SK-N-SH treated with all-trans-retinoic acid at 6 μM for 48 hours (cell line): ENCODE results near the gene CCNY.

Experiments used
- ATAC-seq: fragments of 200-7000 bp; cut with Tn5 transposase; 3 replicates; pipeline ENCODE4 v1.9.1; 2020; ENCODE audit warnings: mild to moderate bottlenecking, moderate library complexity
- ARNTL ChIP-seq: fragments of 450-650 bp; formaldehyde crosslinking; IDR thresholded peaks from 2 replicates; pipeline ENCODE4 v1.5.0; 2020; ENCODE audit warnings: low read depth, mild to moderate bottlenecking, moderate library complexity, borderline replicate concordance
- BACH2 ChIP-seq: fragments of 250-450 bp; sonication (Bioruptor Pico); IDR thresholded peaks from 2 replicates; pipeline ENCODE4 v1.9.0; 2021; ENCODE audit warnings: mild to moderate bottlenecking, borderline replicate concordance
- CREB5 ChIP-seq: fragments of 250-450 bp; sonication (Bioruptor Pico); IDR thresholded peaks from 2 replicates; pipeline ENCODE4 v1.5.1; 2020; ENCODE audit warnings: low read depth, mild to moderate bottlenecking, moderate library complexity
- CSDC2 ChIP-seq: fragments of 250-450 bp; sonication (Bioruptor Pico); IDR thresholded peaks from 2 replicates; pipeline ENCODE4 v1.5.0; 2020; ENCODE audit warnings: mild to moderate bottlenecking, moderate library complexity
- ESRRG ChIP-seq: fragments of 250-450 bp; sonication (Bioruptor Pico); IDR thresholded peaks from 2 replicates; pipeline ENCODE4 v1.6.1; 2021; ENCODE audit warnings: mild to moderate bottlenecking
- GLIS3 ChIP-seq: fragments of 250-450 bp; sonication (Bioruptor Pico); IDR thresholded peaks from 2 replicates; pipeline ENCODE4 v1.5.0; 2020; ENCODE audit warnings: mild to moderate bottlenecking, moderate library complexity
- ISL1 ChIP-seq: fragments of 250-450 bp; sonication (Bioruptor Pico); IDR thresholded peaks from 2 replicates; pipeline ENCODE4 v2.1.2; 2022; ENCODE audit warnings: mild to moderate bottlenecking, moderate library complexity
- OSR1 ChIP-seq: fragments of 250-450 bp; sonication (Bioruptor Pico); IDR thresholded peaks from 2 replicates; pipeline ENCODE4 v1.8.0; 2022; ENCODE audit warnings: moderate library complexity, mild to moderate bottlenecking, inconsistent platforms
- POU6F1 ChIP-seq: fragments of 250-450 bp; sonication (Bioruptor Pico); IDR thresholded peaks from 2 replicates; pipeline ENCODE4 v1.8.0; 2021; ENCODE audit warnings: low read depth, mild to moderate bottlenecking, moderate library complexity, borderline replicate concordance
- PPARA ChIP-seq: fragments of 250-450 bp; sonication (Bioruptor Pico); IDR thresholded peaks from 2 replicates; pipeline ENCODE4 v1.5.0; 2020; ENCODE audit warnings: mild to moderate bottlenecking, borderline replicate concordance
- RARB ChIP-seq: fragments of 250-450 bp; sonication (Bioruptor Pico); IDR thresholded peaks from 2 replicates; pipeline ENCODE4 v1.8.0; 2021; ENCODE audit warnings: mild to moderate bottlenecking, moderate library complexity
- SNAI2 ChIP-seq: fragments of 250-450 bp; sonication (Bioruptor Pico); IDR thresholded peaks from 2 replicates; pipeline ENCODE4 v1.5.0; 2020; ENCODE audit warnings: mild to moderate bottlenecking, moderate library complexity
- TOX ChIP-seq: fragments of 250-450 bp; sonication (Bioruptor Pico); IDR thresholded peaks from 2 replicates; pipeline ENCODE4 v1.8.0; 2021; ENCODE audit warnings: mild to moderate bottlenecking, moderate library complexity, borderline replicate concordance
- ZC3H10 ChIP-seq: fragments of 250-450 bp; sonication (Bioruptor Pico); IDR thresholded peaks from 2 replicates; pipeline ENCODE4 v1.5.1; 2021; ENCODE audit warnings: mild to moderate bottlenecking, moderate library complexity
- ZFP3 ChIP-seq: fragments of 250-450 bp; sonication (Bioruptor Pico); IDR thresholded peaks from 2 replicates; pipeline ENCODE4 v1.5.0; 2020; ENCODE audit warnings: mild to moderate bottlenecking, moderate library complexity
- ZFP30 ChIP-seq: fragments of 450-650 bp; formaldehyde crosslinking; IDR thresholded peaks from 2 replicates; pipeline ENCODE4 v1.5.0; 2022; ENCODE audit warnings: mild to moderate bottlenecking, moderate library complexity
- ZNF565 ChIP-seq: fragments of 450-650 bp; formaldehyde crosslinking; conservative IDR thresholded peaks from 2 replicates; pipeline ENCODE4 v1.5.0; 2020; ENCODE audit warnings: low read depth, mild to moderate bottlenecking, moderate library complexity
- ZNF70 ChIP-seq: fragments of 450-650 bp; formaldehyde crosslinking; IDR thresholded peaks from 2 replicates; pipeline ENCODE4 v1.5.0; 2020; ENCODE audit warnings: mild to moderate bottlenecking, moderate library complexity
- ZNF8 ChIP-seq: fragments of 450-650 bp; formaldehyde crosslinking; IDR thresholded peaks from 2 replicates; pipeline ENCODE4 v1.5.0; 2020; ENCODE audit warnings: mild to moderate bottlenecking, moderate library complexity
- TF ChIP-seq, protein P1 (sequence below): fragments of 250-450 bp; sonication (Bioruptor Pico); IDR thresholded peaks from 2 replicates; pipeline ENCODE4 v1.5.0; 2020; ENCODE audit warnings: mild to moderate bottlenecking, moderate library complexity
- TF ChIP-seq, protein P2 (sequence below): fragments of 250-450 bp; sonication (Bioruptor Pico); IDR thresholded peaks from 2 replicates; pipeline ENCODE4 v1.8.0; 2020; ENCODE audit warnings: mild to moderate bottlenecking, moderate library complexity, borderline replicate concordance

CCNY gene

GRCh38 chr10:35575640-35576039 is 239.3 kb downstream of the CCNY start:
- no peak for ATAC-seq
- no peak for TF ChIP-seq GLIS3
- no peak for TF ChIP-seq TOX
- TF ChIP-seq ESRRG (CRISPR knock-in tag): no peak
- TF ChIP-seq, protein P1, sequence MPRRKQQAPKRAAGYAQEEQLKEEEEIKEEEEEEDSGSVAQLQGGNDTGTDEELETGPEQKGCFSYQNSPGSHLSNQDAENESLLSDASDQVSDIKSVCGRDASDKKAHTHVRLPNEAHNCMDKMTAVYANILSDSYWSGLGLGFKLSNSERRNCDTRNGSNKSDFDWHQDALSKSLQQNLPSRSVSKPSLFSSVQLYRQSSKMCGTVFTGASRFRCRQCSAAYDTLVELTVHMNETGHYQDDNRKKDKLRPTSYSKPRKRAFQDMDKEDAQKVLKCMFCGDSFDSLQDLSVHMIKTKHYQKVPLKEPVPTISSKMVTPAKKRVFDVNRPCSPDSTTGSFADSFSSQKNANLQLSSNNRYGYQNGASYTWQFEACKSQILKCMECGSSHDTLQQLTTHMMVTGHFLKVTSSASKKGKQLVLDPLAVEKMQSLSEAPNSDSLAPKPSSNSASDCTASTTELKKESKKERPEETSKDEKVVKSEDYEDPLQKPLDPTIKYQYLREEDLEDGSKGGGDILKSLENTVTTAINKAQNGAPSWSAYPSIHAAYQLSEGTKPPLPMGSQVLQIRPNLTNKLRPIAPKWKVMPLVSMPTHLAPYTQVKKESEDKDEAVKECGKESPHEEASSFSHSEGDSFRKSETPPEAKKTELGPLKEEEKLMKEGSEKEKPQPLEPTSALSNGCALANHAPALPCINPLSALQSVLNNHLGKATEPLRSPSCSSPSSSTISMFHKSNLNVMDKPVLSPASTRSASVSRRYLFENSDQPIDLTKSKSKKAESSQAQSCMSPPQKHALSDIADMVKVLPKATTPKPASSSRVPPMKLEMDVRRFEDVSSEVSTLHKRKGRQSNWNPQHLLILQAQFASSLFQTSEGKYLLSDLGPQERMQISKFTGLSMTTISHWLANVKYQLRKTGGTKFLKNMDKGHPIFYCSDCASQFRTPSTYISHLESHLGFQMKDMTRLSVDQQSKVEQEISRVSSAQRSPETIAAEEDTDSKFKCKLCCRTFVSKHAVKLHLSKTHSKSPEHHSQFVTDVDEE (CRISPR knock-in tag): no peak
- no peak for TF ChIP-seq ZNF70
- no peak for TF ChIP-seq ZFP30
- no peak for TF ChIP-seq CSDC2
- no peak for TF ChIP-seq ZFP3 (CRISPR knock-in tag)
- TF ChIP-seq CREB5 (CRISPR knock-in tag): no peak
- TF ChIP-seq SNAI2 (CRISPR knock-in tag): no peak
- no peak for TF ChIP-seq BACH2
- no peak for TF ChIP-seq ARNTL (CRISPR knock-in tag)
- TF ChIP-seq PPARA (CRISPR knock-in tag): no peak
- TF ChIP-seq ZC3H10 (CRISPR knock-in tag): no peak
- TF ChIP-seq ZNF8 (CRISPR knock-in tag): no peak

- no peak for TF ChIP-seq SNAI2 (CRISPR knock-in tag)
- no peak for TF ChIP-seq ESRRG (CRISPR knock-in tag)
- TF ChIP-seq ZC3H10 (CRISPR knock-in tag): no peak
- no peak for TF ChIP-seq POU6F1 (CRISPR knock-in tag)
- no peak for TF ChIP-seq ARNTL (CRISPR knock-in tag)
- TF ChIP-seq ZFP30: no peak
- no peak for TF ChIP-seq ISL1 (CRISPR knock-in tag)
- no peak for TF ChIP-seq CSDC2
- TF ChIP-seq, protein P2, sequence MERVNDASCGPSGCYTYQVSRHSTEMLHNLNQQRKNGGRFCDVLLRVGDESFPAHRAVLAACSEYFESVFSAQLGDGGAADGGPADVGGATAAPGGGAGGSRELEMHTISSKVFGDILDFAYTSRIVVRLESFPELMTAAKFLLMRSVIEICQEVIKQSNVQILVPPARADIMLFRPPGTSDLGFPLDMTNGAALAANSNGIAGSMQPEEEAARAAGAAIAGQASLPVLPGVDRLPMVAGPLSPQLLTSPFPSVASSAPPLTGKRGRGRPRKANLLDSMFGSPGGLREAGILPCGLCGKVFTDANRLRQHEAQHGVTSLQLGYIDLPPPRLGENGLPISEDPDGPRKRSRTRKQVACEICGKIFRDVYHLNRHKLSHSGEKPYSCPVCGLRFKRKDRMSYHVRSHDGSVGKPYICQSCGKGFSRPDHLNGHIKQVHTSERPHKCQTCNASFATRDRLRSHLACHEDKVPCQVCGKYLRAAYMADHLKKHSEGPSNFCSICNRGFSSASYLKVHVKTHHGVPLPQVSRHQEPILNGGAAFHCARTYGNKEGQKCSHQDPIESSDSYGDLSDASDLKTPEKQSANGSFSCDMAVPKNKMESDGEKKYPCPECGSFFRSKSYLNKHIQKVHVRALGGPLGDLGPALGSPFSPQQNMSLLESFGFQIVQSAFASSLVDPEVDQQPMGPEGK (CRISPR knock-in tag): no peak
- TF ChIP-seq TOX: no peak
- TF ChIP-seq RARB: no peak
- ATAC-seq: no peak
Observed at GRCh38 chr10:35576730-35577129, 240.4 kb downstream of the CCNY start.

GRCh38 chr10:35577926-35578617 is 241.8 kb downstream of the CCNY start:
- TF ChIP-seq ARNTL (CRISPR knock-in tag) (no peak), OSR1 (CRISPR knock-in tag) (no peak), TOX (no peak), ZNF8 (CRISPR knock-in tag) (no peak), BACH2 (no peak)
- ATAC-seq: no peak

- no peak for ATAC-seq
- TF ChIP-seq ZNF565: no peak
- TF ChIP-seq GLIS3: no peak
- TF ChIP-seq ZNF70: no peak
- TF ChIP-seq TOX: no peak
Observed at GRCh38 chr10:35578618-35578956, 242.3 kb downstream of the CCNY start.
